ENCODE measurements around the gene SDE2.
"Not testable (repeated sequence)": the region's sequence is repeated elsewhere in the genome, so short reads cannot be mapped to it uniquely, and the experiment has no call there.

The SDE2 gene

DNA sequence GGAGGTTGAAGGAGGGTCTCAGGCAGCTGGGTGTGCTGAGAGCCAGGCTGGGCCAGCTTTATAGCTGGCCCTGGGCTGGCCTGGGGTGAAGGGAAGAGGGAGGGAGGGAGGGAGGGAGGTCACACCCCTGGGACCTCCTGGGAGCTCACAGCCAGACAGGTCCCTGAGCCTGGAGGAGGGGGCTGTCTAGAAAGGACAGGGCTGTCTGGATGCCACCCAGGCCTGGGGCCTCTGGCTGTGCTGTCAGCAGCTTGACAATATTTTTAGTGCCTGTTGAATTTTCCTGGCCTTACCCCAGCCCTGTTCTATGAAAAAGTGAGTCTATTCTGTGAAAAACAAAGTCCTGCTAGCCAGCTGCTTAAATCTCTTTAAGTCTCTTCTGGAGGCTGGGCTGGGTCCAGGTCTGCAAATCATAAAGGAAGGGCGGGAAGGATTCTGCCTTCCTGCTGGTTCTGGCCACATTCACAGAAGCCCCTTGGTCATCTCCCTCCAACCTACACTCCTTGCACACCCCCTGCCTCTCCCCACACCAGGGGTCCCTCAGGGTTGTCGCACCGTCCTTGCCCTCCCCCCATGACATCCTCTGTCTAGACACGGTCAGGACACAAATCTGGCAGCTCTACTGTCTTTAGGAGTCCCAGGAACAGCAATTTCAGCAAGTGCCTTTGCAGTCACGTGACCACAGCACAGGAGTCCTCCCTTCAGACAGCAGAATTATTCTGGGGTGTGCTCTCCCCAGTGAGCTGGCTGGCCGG lies 57.8 kb downstream of the SDE2 start, which contains the start of gene LEFTY2:
LEFTY2 (minus strand) TSS at position 34 of the 755 bp plus-strand sequence. CDS start 80 bp downstream, outside the sequence.
- no peak for DNase-seq

DNA sequence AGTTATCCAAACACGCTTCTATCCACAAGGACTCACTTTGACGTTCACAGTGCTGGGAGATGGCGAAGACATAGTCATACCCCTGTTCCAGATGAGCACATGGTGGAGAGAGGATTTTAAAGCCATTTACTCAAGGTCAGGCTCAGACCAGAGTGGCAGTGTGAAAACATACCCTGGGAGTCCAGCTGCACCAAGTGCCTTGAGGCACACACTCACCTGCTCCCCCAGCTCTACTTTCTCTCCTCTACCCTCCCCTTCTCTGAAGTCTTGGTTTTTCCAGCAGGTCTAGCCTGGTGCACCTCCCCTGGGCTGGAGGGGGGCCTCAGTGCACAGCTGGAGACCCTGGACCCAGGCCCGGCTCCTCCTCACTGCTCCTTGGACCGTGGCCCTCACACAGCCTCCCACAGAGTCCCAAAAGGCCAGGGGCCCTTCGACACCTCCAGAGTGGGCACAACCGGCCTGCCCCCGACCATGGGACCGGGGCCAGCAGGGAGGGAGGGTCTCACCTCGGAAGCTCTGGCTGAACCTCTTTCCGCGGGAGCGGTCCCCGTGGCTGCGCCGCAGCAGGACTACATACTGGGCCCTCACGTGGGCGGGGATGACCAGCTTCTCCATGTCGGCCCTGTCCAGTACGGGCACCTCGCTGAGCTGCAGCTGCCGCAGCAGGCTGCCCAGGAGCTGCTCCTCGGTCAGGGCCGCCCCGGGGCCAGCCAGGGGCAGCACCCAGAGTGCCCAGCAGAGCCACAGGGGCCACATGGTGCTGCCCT lies 58.6 kb downstream of the SDE2 start:
- no peak for DNase-seq

GRCh38 chr1:225939939-225940310 lies 59.2 kb downstream of the SDE2 start:
- not testable (repeated sequence) for DNase-seq

GRCh38 chr1:225939097-225939938 lies 59.8 kb downstream of the SDE2 start:
- DNase-seq, result not testable (repeated sequence)

DNA sequence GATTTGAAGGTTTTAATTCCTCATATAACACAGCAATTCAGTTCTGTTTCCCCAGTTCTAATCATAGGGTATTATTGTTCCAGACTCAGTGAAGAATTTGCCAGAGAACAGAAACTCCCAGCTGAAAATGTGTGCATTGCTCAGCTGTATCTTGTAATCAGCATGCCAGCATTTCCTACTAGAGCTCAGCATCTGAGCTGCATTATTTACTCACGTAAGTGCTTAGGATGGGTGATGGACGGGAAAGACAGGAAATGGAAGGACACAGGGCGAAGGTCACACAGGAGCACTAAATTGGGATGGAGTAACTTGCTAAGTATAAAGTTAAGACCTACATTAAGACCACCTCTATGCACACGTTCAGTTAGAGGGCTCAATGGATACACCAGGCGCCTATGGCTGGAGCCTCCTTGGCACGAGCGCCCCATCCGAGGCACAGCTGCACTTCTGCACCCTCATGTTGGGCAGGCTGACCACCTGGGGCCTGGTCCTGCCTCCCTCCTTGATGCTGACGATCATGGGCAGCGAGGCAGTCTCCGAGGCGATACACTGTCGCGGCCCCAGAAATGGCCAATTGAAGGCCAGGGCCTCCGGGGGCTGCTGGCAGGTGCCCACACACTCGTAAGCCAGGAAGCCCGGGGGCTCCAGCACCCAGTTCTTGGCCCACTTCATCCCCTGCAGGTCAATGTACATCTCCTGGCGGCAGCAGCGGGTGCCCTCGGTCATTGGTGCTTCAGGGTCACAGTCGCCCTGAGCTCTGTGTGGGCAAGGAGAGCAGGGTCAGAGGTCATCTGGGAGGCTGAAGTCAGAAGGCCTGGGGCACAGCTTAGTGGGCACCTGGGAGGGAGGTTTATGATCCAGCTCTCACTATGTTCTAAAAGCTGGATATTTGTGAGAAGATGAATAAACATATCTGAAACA lies 61.8 kb downstream of the SDE2 start:
- DNase-seq, result no peak

- no peak for DNase-seq
Measured at GRCh38 chr1:225936523-225936922, 62.6 kb downstream of the SDE2 start.

DNA sequence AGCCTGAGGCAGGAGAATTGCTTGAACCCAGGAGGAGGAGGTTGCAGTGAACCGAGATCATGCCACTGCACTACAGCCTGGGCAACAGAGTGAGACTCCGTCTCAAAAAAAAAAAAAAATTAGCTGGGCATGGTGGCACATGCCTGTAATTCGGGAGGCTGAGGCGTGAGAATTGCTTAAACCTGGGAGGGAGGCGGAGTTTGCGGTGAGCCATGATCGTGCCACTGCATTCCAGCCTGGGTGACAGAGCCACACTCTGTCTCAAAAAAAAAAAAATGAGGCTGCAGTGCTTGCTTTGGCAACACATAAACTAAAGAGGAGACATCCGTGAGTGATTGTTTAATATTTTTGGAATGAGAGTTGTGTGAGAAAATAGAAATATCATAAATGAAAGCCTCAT lies 63.1 kb downstream of the SDE2 start:
- DNase-seq, result not testable (repeated sequence)

- DNase-seq, result no peak
Measured at GRCh38 chr1:225934711-225935110, 64.4 kb downstream of the SDE2 start.

DNA sequence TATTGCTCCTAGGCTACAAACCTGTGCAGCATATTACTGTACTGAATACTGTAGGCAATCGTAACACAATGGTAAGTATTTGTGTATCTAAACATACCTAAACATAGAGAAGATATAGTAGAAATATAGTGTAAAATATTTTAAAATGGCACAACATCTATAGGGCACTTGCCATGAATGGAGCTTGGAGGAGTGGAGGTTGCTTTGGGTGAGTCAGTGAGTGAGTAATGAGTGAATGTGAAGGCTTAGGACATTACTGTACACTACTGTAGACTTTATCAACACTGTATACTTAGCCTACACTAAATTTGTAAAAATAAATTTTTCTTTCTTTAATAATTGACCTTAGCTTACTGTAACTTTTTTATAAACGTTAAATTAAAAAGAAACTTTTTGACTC lies 66.1 kb downstream of the SDE2 start:
- DNase-seq, result no peak
